H1 (cell line): Measurements from ENCODE around the gene PPP1R18. TPM values are rescaled to one million over a fixed set of nuclear protein-coding genes. Genes with fewer than 3 reads are reported as not detected.

Experiments
- SIN3A ChIP-seq, 2 experiments: IDR thresholded peaks in 1 of 2; conservative IDR thresholded peaks in 1 of 2; 2 replicates each; pipeline ENCODE4 v1.6.1; 2011 to 2012; ENCODE audit warnings: low read length in 2 of 2, improper control_type of control experiment in 1 of 2, low read depth in 1 of 2, mild to moderate bottlenecking in 1 of 2
- SP1 ChIP-seq: IDR thresholded peaks from 2 replicates; pipeline ENCODE4 v1.6.1; 2011; ENCODE audit warnings: low read depth, low read length
- polyA plus RNA-seq, 7 experiments: library from polyadenylated mRNA; depleted of rRNA in 3 of 7; stranded (reverse) in 5 of 7; unstranded in 2 of 7; fragments of >200 nt in 5 of 7; fragments of 200-250 nt in 2 of 7; gene quantifications; 1 replicate in 5 of 7; 2 replicates in 1 of 7; 4 replicates in 1 of 7; pipeline versions ENCODE4 v1.2.1 to v1.2.3, GENCODE V29; 2011 to 2013; ENCODE audit warnings: missing spikeins in 2 of 7, mixed read lengths in 2 of 7
- total RNA-seq: library from RNA; stranded (reverse); fragmentation: NEBNext Ultra II Directional; extraction: Animal tissue kit (Norgen Biotek cat#: 25700); gene quantifications from 2 replicates; pipeline ENCODE4 v1.2.1, GENCODE V29; 2021

The PPP1R18 gene
- total and polyA plus RNA-seq, 2 of the 8 experiments (the other 6 are each of a cell fraction or from before 2014, with no cell fraction given), result 25.1 to 29.1 TPM

DNA sequence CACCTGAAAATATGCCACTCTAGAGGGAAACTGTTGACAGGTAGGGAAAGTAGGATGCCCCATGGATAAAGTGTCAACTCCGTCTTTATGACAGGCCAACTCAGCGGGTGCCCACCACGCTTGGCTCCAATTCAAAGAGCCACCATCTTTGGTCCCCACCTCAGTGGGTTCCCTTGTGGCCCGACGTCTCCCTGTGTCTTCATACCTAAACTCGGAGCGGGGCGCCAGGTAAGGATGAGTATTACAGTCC is 30.4 kb upstream of the PPP1R18 start (continued):
- peak; percentile 83 to 87; a peak in 3 of 4 replicates for TF ChIP-seq SIN3A (conservative IDR thresholded peaks at IDR 0.05 in 1 of 2, IDR thresholded peaks at IDR 0.05 in 1 of 2; ENCODE audit: low read depth in 1 of 2, low read length in 2 of 2)
- TF ChIP-seq SP1, result no peak
